GM12872 (cell line): Measurements from ENCODE around the gene CCDC33.

Experiments
- CTCF ChIP-seq: IDR thresholded peaks from 3 replicates; pipeline ENCODE4 v1.5.1; 2011; ENCODE audit warnings: low read depth, mild to moderate bottlenecking, low read length, moderate library complexity; ENCODE audit not compliant: insufficient read depth

The CCDC33 gene

DNA sequence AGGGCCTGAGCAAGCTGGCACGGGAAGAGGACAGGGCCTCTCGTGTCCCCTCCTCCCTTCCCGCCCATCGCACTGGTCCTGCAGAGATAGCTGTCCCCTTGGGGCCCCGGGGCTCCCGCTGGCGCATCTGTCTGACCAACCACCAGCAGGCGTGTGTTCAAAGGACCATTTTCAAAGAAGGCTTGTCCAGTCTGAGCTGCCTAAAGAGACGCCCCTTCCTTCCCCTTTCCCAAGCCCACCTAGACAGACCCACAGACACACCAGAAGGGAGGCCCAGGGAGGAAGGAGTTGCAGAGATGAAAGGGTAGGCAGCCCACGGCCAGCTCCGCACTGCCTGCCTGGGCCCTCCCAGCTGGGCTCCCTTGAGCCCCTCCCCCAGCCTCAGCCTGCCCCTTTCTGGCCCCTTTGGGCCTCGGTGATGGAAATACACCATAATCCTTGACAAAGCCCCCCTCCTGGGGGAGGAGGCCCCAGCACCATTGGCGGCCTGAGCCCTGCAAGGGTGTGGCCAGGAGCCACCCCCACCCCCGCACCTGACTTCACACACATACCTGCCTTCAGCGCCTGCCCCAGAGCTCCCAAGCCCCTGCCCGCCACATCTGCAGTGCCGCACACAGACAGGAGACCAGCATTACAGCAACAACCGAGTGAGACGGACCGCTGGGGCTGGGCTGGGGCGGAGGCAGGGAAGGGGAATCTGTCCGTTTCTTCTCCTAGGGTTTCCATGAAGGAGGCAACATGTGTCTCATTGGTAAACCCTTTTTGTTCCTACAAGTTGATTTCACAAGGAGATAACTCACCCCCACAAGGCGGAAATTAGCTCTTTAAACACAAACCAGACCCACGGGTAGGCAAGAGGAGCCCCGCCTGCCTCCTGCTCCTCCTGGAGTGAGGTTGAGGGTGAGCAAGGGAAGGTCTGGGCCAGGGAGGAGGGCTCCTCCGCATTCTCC, 33.4 kb upstream of the CCDC33 start, which contains the start of gene STRA6:
TSS of gene STRA6 (minus strand) at position 336 of the 950 bp plus-strand sequence. CDS start 520 bp downstream, outside the sequence.
- TF ChIP-seq CTCF, result no peak

GRCh38 chr15:74203914-74204431, 32.2 kb upstream of the CCDC33 start:
- no peak for TF ChIP-seq CTCF

GRCh38 chr15:74205582-74205947, 30.6 kb upstream of the CCDC33 start:
- TF ChIP-seq CTCF, result no peak

- TF ChIP-seq CTCF, result no peak
These were observed 29.3 kb upstream of the CCDC33 start for GRCh38 chr15:74206801-74207281.

DNA sequence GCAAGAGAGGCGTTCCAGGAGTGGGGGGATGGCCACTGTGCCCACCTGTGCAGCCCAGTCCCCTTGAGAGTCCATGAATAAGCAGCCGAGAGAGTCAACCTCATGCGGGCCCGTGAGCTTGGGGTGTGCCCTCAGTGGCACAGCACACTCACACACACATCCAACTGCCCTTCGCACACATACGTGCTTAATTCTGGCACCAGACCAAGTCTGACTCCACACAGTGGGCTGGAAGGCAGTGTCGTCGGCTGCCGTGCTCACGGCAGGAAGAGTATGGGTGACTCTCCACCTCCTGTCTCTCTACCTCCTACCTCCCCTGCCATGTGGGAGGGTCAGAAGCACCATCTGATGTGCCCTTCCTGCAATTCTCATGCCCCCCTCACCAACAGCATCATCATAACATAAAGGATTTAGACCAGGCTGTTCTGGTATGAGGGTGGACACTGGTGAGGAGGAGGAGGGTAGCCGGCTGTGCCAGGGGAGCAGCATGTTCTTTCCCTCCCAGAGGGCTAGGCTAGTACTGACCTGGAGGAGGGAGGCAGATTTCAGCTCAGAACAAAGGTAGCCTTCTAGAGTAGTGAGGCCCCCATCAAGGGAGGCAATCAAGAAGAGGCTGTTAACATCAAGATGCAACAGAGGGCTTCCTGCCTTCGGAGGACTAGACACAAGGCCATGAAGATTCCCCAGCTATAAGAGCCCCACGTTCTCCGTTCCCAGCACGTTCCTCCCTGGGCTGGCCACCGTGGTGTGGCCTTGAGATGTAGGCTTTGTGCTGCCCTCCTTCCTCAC, 28.3 kb upstream of the CCDC33 start:
- no peak for TF ChIP-seq CTCF

- TF ChIP-seq CTCF, result no peak
These were observed 27.6 kb upstream of the CCDC33 start for GRCh38 chr15:74208496-74208895.

GRCh38 chr15:74208901-74209559, 27.1 kb upstream of the CCDC33 start:
- no peak for TF ChIP-seq CTCF
